Left ventricle myocardium inferior (tissue), 1 donor: ENCODE data around the gene TCERG1L. TPM values are rescaled to one million over a fixed set of nuclear protein-coding genes. Genes with fewer than 3 reads are reported as not detected.
"Not testable (repeated sequence)": the region's sequence is repeated elsewhere in the genome, so short reads cannot be mapped to it uniquely, and the experiment has no call there.

Experiments
- DNase-seq: peaks from one replicate; pipeline ENCODE4 v3.0.0-alpha.2; 2020
- H3K27ac ChIP-seq: fragments of 200-600 bp; replicated peaks from 2 replicates; pipeline ENCODE4 v1.8.0; 2021
- H3K27me3 ChIP-seq: fragments of 200-600 bp; 2 replicates; pipeline ENCODE4 v1.8.0; 2021; ENCODE audit warnings: low read depth
- H3K36me3 ChIP-seq: fragments of 200-600 bp; 2 replicates; pipeline ENCODE4 v1.8.0; 2021
- H3K4me1 ChIP-seq: fragments of 200-600 bp; 2 replicates; pipeline ENCODE4 v1.8.0; 2021
- H3K4me3 ChIP-seq: fragments of 200-600 bp; 2 replicates; pipeline ENCODE4 v1.8.0; 2021; ENCODE audit warnings: mild to moderate bottlenecking, moderate library complexity
- H3K9me3 ChIP-seq: fragments of 200-600 bp; replicated peaks from 2 replicates; pipeline ENCODE4 v1.8.0; 2021
- intact Hi-C: fragments of 100-400 bp; cut with micrococcal nuclease; formaldehyde crosslinking; loops from one replicate; pipeline ENCODE4 v1.11.0; 2022
- total RNA-seq: library from RNA; stranded (reverse); fragmentation: NEBNext Ultra II Directional; extraction: Animal tissue kit (Norgen Biotek cat#: 25700); gene quantifications from one replicate; pipeline ENCODE4 v1.2.1, GENCODE V29; 2021
- TF ChIP-seq, protein P1 (sequence below): fragments of 200-600 bp; IDR thresholded peaks from 2 replicates; pipeline ENCODE4 v1.8.0; 2021; ENCODE audit warnings: antibody characterized with exemption, mild to moderate bottlenecking, borderline replicate concordance
- donor health status: DM: no; HTN: yes; CAD: no; lungs with severe emphysema.

The TCERG1L gene
- total RNA-seq, 1 donor from 2014 or later = not detected

DNA sequence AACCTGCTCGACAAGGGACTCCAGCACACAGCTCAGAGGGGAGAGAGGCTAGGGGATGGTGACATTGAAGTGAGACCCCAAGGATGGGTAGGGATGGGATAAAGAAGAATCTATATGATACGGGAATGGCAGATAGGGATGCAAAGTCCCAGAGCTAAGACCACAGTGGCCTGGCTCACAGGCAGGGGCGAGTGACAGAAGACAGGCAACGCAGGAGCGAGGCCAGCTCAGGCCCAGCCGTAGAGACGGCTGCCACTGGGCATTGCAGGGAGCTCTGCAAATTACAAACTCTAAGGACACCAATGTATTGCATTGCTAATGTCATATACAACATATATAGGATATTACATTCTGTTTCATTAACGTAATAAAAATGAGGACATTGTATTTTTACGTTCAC is 131.4 kb downstream of the TCERG1L start:
- H3K9me3 ChIP-seq = no peaks in the 10 kb centered on the region
- no peaks in the 10 kb centered on the region for H3K4me1 ChIP-seq
- TF ChIP-seq, protein P1, sequence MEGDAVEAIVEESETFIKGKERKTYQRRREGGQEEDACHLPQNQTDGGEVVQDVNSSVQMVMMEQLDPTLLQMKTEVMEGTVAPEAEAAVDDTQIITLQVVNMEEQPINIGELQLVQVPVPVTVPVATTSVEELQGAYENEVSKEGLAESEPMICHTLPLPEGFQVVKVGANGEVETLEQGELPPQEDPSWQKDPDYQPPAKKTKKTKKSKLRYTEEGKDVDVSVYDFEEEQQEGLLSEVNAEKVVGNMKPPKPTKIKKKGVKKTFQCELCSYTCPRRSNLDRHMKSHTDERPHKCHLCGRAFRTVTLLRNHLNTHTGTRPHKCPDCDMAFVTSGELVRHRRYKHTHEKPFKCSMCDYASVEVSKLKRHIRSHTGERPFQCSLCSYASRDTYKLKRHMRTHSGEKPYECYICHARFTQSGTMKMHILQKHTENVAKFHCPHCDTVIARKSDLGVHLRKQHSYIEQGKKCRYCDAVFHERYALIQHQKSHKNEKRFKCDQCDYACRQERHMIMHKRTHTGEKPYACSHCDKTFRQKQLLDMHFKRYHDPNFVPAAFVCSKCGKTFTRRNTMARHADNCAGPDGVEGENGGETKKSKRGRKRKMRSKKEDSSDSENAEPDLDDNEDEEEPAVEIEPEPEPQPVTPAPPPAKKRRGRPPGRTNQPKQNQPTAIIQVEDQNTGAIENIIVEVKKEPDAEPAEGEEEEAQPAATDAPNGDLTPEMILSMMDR = no peak
- H3K36me3 ChIP-seq = no peaks in the 10 kb centered on the region
- intact Hi-C loops = no loop called here
- no peak overlapping the region for H3K4me3 ChIP-seq
- peaks cover 75% of the 10 kb centered on the region for H3K27me3 ChIP-seq
- DNase-seq = no peak
- no peak overlapping the region for H3K27ac ChIP-seq

GRCh38 chr10:131179361-131179760 is 132.2 kb downstream of the TCERG1L start:
- Histone ChIP-seq H3K4me3 (no peak overlapping the region), H3K27me3 (peaks cover 76% of the 10 kb centered on the region), H3K9me3 (no peaks in the 10 kb centered on the region), H3K4me1 (no peaks in the 10 kb centered on the region), H3K27ac (no peak overlapping the region), H3K36me3 (no peaks in the 10 kb centered on the region)
- TF ChIP-seq, protein P1 = no peak
- DNase-seq = no peak
- intact Hi-C loops = no loop called here

GRCh38 chr10:131178521-131179331 is 132.8 kb downstream of the TCERG1L start:
- TF ChIP-seq, protein P1 = no peak
- intact Hi-C loops = no loop called here
- Histone ChIP-seq H3K4me3 (no peak overlapping the region), H3K9me3 (no peaks in the 10 kb centered on the region), H3K27ac (no peak overlapping the region), H3K36me3 (no peaks in the 10 kb centered on the region), H3K4me1 (no peaks in the 10 kb centered on the region), H3K27me3 (peaks cover 77% of the 10 kb centered on the region)
- DNase-seq = no peak

GRCh38 chr10:131177431-131178327 is 133.8 kb downstream of the TCERG1L start:
- no peak for DNase-seq

DNA sequence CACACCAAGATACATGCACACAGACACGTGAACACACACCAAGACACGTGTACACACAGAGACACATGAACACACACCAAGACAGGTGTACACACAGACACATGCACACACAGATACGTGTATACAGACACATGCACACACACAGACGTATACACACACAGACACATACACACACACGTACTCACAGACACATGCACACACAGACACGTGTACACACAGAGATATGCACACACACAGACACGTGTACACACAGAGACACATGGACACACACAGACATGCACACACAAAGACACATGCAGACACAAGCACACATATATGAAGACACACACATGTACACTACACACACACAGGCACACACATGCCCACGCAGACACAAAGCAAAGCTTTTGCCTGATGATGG is 134.6 kb downstream of the TCERG1L start:
- Histone ChIP-seq H3K9me3 (no peaks in the 10 kb centered on the region), H3K4me1 (no peaks in the 10 kb centered on the region), H3K27ac (no peak overlapping the region), H3K27me3 (peaks cover 79% of the 10 kb centered on the region), H3K4me3 (no peak overlapping the region), H3K36me3 (no peaks in the 10 kb centered on the region)
- no peak for DNase-seq
- TF ChIP-seq, protein P1 = no peak
- intact Hi-C loops = no loop called here

More at GRCh38 chr10:131177431-131178327, 133.8 kb downstream of the TCERG1L start:
- Histone ChIP-seq H3K27me3 (peaks cover 77% of the 10 kb centered on the region), H3K36me3 (no peaks in the 10 kb centered on the region), H3K9me3 (no peaks in the 10 kb centered on the region), H3K27ac (no peak overlapping the region), H3K4me1 (no peaks in the 10 kb centered on the region), H3K4me3 (no peak overlapping the region)
- TF ChIP-seq, protein P1 = no peak
- intact Hi-C loops = no loop called here

GRCh38 chr10:131176324-131176723 is 135.2 kb downstream of the TCERG1L start:
- DNase-seq, H3K4me1 ChIP-seq, H3K27ac ChIP-seq, H3K4me3 ChIP-seq, intact Hi-C loops, H3K36me3 ChIP-seq, H3K9me3 ChIP-seq: not testable (repeated sequence)
- peaks cover 79% of the 10 kb centered on the region for H3K27me3 ChIP-seq
